Trophoblast cell (in vitro differentiated cells and primary cell): ENCODE measurements around the gene ETV3.
A peak's percentile ranks its signal among the peaks of the same experiment; 100 is the strongest.

Experiments used
- DNase-seq, 2 donors: peaks; one replicate each; pipeline ENCODE4 v3.0.0-alpha.2; 2016
- H2AFZ ChIP-seq: 2 replicates; pipeline ENCODE4 v1.6.1; 2013; ENCODE audit warnings: low read length, moderate library complexity, mild to moderate bottlenecking; ENCODE audit not compliant: insufficient read depth, poor library complexity
- H2AK5ac ChIP-seq: 2 replicates; pipeline ENCODE4 v1.6.1; 2013; ENCODE audit warnings: mild to moderate bottlenecking, low read length
- H2BK120ac ChIP-seq: 2 replicates; pipeline ENCODE4 v1.6.1; 2013; ENCODE audit warnings: low read length, mild to moderate bottlenecking, moderate library complexity; ENCODE audit not compliant: insufficient read depth, poor library complexity
- H2BK12ac ChIP-seq: 2 replicates; pipeline ENCODE4 v1.6.1; 2013; ENCODE audit warnings: mild to moderate bottlenecking, low read length, moderate library complexity
- H2BK5ac ChIP-seq: 2 replicates; pipeline ENCODE4 v1.6.1; 2013; ENCODE audit warnings: low read length, low read depth, moderate library complexity, mild to moderate bottlenecking; ENCODE audit not compliant: poor library complexity
- H3K14ac ChIP-seq: 2 replicates; pipeline ENCODE4 v1.6.1; 2013; ENCODE audit warnings: mild to moderate bottlenecking, low read length
- H3K18ac ChIP-seq: 2 replicates; pipeline ENCODE4 v1.6.1; 2013; ENCODE audit warnings: mild to moderate bottlenecking, low read length
- H3K23ac ChIP-seq: 2 replicates; pipeline ENCODE4 v1.6.1; 2013; ENCODE audit warnings: low read length
- H3K27ac ChIP-seq: 2 replicates; pipeline ENCODE4 v1.5.1; 2013; ENCODE audit warnings: low read depth, mild to moderate bottlenecking, inconsistent platforms, low read length, moderate library complexity
- H3K27me3 ChIP-seq: 2 replicates; pipeline ENCODE4 v1.6.1; 2013; ENCODE audit warnings: inconsistent platforms, mild to moderate bottlenecking, low read length, moderate library complexity; ENCODE audit not compliant: insufficient read depth
- H3K36me3 ChIP-seq, 2 experiments: 1 replicate in 1 of 2; 2 replicates in 1 of 2; pipeline ENCODE4 v1.6.1; 2013; ENCODE audit warnings: low read length in 2 of 2, mild to moderate bottlenecking in 2 of 2, moderate library complexity in 1 of 2; ENCODE audit not compliant: insufficient read depth in 2 of 2, control insufficient read depth in 1 of 2
- H3K4ac ChIP-seq: 2 replicates; pipeline ENCODE4 v1.6.1; 2013; ENCODE audit warnings: low read depth, mild to moderate bottlenecking, low read length, moderate library complexity
- H3K4me1 ChIP-seq, 2 experiments: 1 replicate in 1 of 2; 2 replicates in 1 of 2; pipeline ENCODE4 v1.6.1; 2013; ENCODE audit warnings: low read length in 2 of 2, mild to moderate bottlenecking in 2 of 2, moderate library complexity in 1 of 2; ENCODE audit not compliant: insufficient read depth in 2 of 2, control insufficient read depth in 1 of 2
- H3K4me2 ChIP-seq: 2 replicates; pipeline ENCODE4 v1.6.1; 2013; ENCODE audit warnings: inconsistent platforms, mild to moderate bottlenecking, low read length, moderate library complexity
- H3K4me3 ChIP-seq: 2 replicates; pipeline ENCODE4 v1.5.1; 2013; ENCODE audit warnings: mild to moderate bottlenecking, low read depth, low read length, inconsistent platforms
- H3K79me1 ChIP-seq: one replicate; pipeline ENCODE4 v1.6.1; 2013; ENCODE audit warnings: low read length
- H3K79me2 ChIP-seq: 2 replicates; pipeline ENCODE4 v1.6.1; 2013; ENCODE audit warnings: low read length, mild to moderate bottlenecking; ENCODE audit not compliant: control insufficient read depth, insufficient read depth, poor library complexity
- H3K9ac ChIP-seq: 2 replicates; pipeline ENCODE4 v1.6.1; 2013; ENCODE audit warnings: mild to moderate bottlenecking, low read length
- H3K9me3 ChIP-seq: 2 replicates; pipeline ENCODE4 v1.6.1; 2013; ENCODE audit warnings: low read depth, mild to moderate bottlenecking, control low read depth, inconsistent platforms, low read length; ENCODE audit not compliant: insufficient read depth
- H4K12ac ChIP-seq: 2 replicates; pipeline ENCODE4 v1.6.1; 2013; ENCODE audit warnings: low read depth, mild to moderate bottlenecking, low read length, moderate library complexity
- H4K8ac ChIP-seq: 2 replicates; pipeline ENCODE4 v1.6.1; 2013; ENCODE audit warnings: low read depth, mild to moderate bottlenecking, low read length, moderate library complexity
- H4K91ac ChIP-seq: one replicate; pipeline ENCODE4 v1.6.1; 2013; ENCODE audit warnings: low read depth, mild to moderate bottlenecking, low read length, moderate library complexity
- WGBS: extraction: QIAGEN DNeasy Blood & Tissue Kit; methylation state at CpG from one replicate; pipeline ENCODE4 v1.1.7; 2013; ENCODE audit warnings: missing lambda C conversion rate; ENCODE audit not compliant: insufficient read length, insufficient coverage; ENCODE audit errors: extremely low coverage; 5-methylcytosine and 5-hydroxymethylcytosine counted together

Gene ETV3

GRCh38 chr1:157155658-157156057, 17.5 kb upstream of the ETV3 start:
- H3K36me3 ChIP-seq: no peaks in the 10 kb centered on the region
- no peak overlapping the region for H3K4ac ChIP-seq
- peak overlapping the region; percentile 49 for H2AK5ac ChIP-seq
- peaks cover 1% of the 10 kb centered on the region for H3K9me3 ChIP-seq
- H3K4me1 ChIP-seq: peaks cover 17 to 31% of the 10 kb centered on the region in 2 experiments
- H3K79me2 ChIP-seq: no peaks in the 10 kb centered on the region
- peak overlapping the region; percentile 73 for H4K91ac ChIP-seq
- peak overlapping the region; percentile 56 for H3K18ac ChIP-seq
- H3K4me2 ChIP-seq: peak overlapping the region; percentile 66
- H3K9ac ChIP-seq: no peak overlapping the region
- H4K12ac ChIP-seq: no peak overlapping the region
- peak overlapping the region; percentile 65 for H3K14ac ChIP-seq
- H3K23ac ChIP-seq: no peak overlapping the region
- peaks cover 11% of the 10 kb centered on the region for H3K79me1 ChIP-seq
- H2AFZ ChIP-seq: peak overlapping the region; percentile 89
- no peak overlapping the region for H3K4me3 ChIP-seq
- DNase-seq: no peak
- no peak overlapping the region for H3K27ac ChIP-seq
- H4K8ac ChIP-seq: peak overlapping the region; percentile 72
- H2BK5ac ChIP-seq: peak overlapping the region; percentile 88
- H2BK120ac ChIP-seq: peak overlapping the region; percentile 94
- no CpG with 5 or more reads among the region's 8 CpGs for WGBS
- peak overlapping the region; percentile 92 for H2BK12ac ChIP-seq
- no peaks in the 10 kb centered on the region for H3K27me3 ChIP-seq

- peak overlapping the region; percentile 10 for H4K12ac ChIP-seq
- no peak overlapping the region for H3K4ac ChIP-seq
- H3K9ac ChIP-seq: no peak overlapping the region
- H3K79me1 ChIP-seq: peaks cover 11% of the 10 kb centered on the region
- no peak overlapping the region for H3K27ac ChIP-seq
- H3K14ac ChIP-seq: peak overlapping the region; percentile 53
- H2AK5ac ChIP-seq: peak overlapping the region; percentile 49
- H2BK120ac ChIP-seq: peak overlapping the region; percentile 40
- peak; percentile 25 to 50 for DNase-seq
- no peak overlapping the region for H2AFZ ChIP-seq
- WGBS: no CpG with 5 or more reads among the region's 7 CpGs
- H2BK12ac ChIP-seq: peak overlapping the region; percentile 59
- no peaks in the 10 kb centered on the region for H3K36me3 ChIP-seq
- no peak overlapping the region for H3K4me3 ChIP-seq
- peaks cover 17 to 29% of the 10 kb centered on the region in 2 experiments for H3K4me1 ChIP-seq
- H3K9me3 ChIP-seq: peaks cover 1% of the 10 kb centered on the region
- no peaks in the 10 kb centered on the region for H3K79me2 ChIP-seq
- no peak overlapping the region for H3K4me2 ChIP-seq
- H3K23ac ChIP-seq: no peak overlapping the region
- H3K27me3 ChIP-seq: no peaks in the 10 kb centered on the region
- H4K91ac ChIP-seq: peak overlapping the region; percentile 37
- H4K8ac ChIP-seq: peak overlapping the region; percentile 67
- peak overlapping the region; percentile 68 for H2BK5ac ChIP-seq
- H3K18ac ChIP-seq: peak overlapping the region; percentile 14
Observed at GRCh38 chr1:157154940-157155514, 16.8 kb upstream of the ETV3 start.

- no peak for DNase-seq
- Histone ChIP-seq H3K4me2 (no peak overlapping the region), H3K79me1 (peaks cover 11% of the 10 kb centered on the region), H4K8ac (no peak overlapping the region), H3K4me3 (no peak overlapping the region), H3K36me3 (no peaks in the 10 kb centered on the region), H3K27me3 (no peaks in the 10 kb centered on the region), H3K79me2 (no peaks in the 10 kb centered on the region), H2AK5ac (no peak overlapping the region), H2BK5ac (no peak overlapping the region), H3K9ac (no peak overlapping the region), H3K18ac (no peak overlapping the region), H3K23ac (no peak overlapping the region), H3K27ac (no peak overlapping the region), H2BK120ac (no peak overlapping the region), H3K14ac (no peak overlapping the region), H3K4me1 (peaks cover 17 to 29% of the 10 kb centered on the region in 2 experiments), H2AFZ (no peak overlapping the region), H4K12ac (no peak overlapping the region), H2BK12ac (no peak overlapping the region), H3K9me3 (peaks cover 1% of the 10 kb centered on the region), H4K91ac (peak overlapping the region; percentile 7), H3K4ac (no peak overlapping the region)
- no CpG with 5 or more reads among the region's 5 CpGs for WGBS
Observed at GRCh38 chr1:157154291-157154690, 16.1 kb upstream of the ETV3 start.

DNA sequence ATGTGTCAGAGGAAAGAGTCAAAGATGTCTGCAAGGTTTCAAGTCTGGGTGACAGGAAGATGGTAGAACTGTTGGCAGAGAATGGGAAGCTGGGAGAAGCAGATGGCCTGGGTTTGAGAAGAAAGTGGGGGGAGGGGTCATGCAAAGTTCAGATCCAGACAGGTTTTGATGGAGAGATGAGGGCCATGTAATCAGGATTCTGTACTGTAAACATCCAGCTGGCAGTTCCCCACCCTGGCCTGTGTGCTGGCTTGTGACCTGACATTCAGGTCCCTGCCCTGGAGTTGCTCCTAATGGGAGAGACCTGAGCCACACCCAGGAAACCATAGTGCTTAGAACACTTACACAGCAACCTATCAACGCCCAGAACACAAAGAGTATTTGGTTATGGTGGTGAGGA, 15.6 kb upstream of the ETV3 start:
- H3K27me3 ChIP-seq: no peaks in the 10 kb centered on the region
- H3K14ac ChIP-seq: no peak overlapping the region
- no peak overlapping the region for H3K4me3 ChIP-seq
- no peak overlapping the region for H2BK12ac ChIP-seq
- no peak overlapping the region for H2BK120ac ChIP-seq
- H4K8ac ChIP-seq: no peak overlapping the region
- no peak overlapping the region for H3K9ac ChIP-seq
- no CpG with 5 or more reads among the region's 1 CpG for WGBS
- no peak overlapping the region for H4K12ac ChIP-seq
- no peaks in the 10 kb centered on the region for H3K79me2 ChIP-seq
- H3K4me1 ChIP-seq: peaks cover 17 to 29% of the 10 kb centered on the region in 2 experiments
- H2AFZ ChIP-seq: no peak overlapping the region
- no peak for DNase-seq
- H3K4me2 ChIP-seq: no peak overlapping the region
- H3K9me3 ChIP-seq: peaks cover 1% of the 10 kb centered on the region
- no peak overlapping the region for H3K27ac ChIP-seq
- H2AK5ac ChIP-seq: no peak overlapping the region
- H4K91ac ChIP-seq: no peak overlapping the region
- H3K18ac ChIP-seq: no peak overlapping the region
- H3K23ac ChIP-seq: no peak overlapping the region
- no peak overlapping the region for H2BK5ac ChIP-seq
- peaks cover 11% of the 10 kb centered on the region for H3K79me1 ChIP-seq
- H3K4ac ChIP-seq: no peak overlapping the region
- H3K36me3 ChIP-seq: no peaks in the 10 kb centered on the region
